ENCODE data around the gene CCDC14. TPM values are rescaled to one million over a fixed set of nuclear protein-coding genes. Genes with fewer than 3 reads are reported as not detected.

CCDC14 gene
- total RNA-seq, 1 experiment from 2014 or later = 23.8 TPM

DNA sequence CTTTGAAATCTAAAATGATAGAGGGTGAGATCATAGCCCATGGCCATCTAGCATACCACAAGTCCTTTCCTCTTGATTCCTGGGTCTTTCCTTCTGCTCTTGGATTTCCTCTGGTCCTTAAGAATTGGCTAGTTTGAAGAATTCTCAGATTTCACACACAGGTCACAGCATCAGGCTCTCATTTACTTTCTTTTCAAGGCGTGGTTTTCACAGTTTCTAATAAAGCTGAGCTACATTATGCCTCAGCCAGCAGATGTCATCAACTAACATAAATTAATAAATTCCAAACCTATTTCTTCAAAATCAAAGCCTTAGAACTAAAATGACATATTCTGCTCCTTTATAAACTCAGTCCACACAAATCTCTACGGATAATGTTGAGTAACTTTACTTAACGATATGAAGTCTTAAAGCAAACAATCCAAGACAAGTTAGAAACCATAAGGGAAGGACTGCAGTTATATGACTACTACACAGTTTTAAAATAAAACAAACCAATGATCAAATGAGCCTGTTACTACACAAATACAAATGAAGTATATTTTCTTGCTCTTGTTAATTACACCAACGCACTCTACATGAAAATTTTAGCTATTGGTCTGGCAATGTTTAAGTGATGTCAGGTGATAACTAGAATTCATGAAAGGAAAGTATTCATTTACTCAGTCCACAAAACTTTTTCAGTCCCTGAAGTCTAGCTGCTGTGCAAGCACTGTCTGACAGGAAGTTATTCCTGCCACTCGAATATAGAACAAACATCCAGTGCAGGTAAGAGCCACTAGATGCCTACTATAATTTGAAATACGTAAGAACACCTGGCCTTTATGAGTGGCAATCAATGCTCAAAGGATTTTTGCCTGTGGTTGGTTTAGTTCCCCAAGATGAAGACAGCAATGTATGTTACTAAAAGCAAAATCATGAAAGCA, 9.2 kb downstream of the CCDC14 start:
- Mint-ChIP-seq H3K27me3 (ENCODE audit: insufficient read depth, unreplicated experiment) (no peaks in the 10 kb centered on the region), H3K9me3 (ENCODE audit: unreplicated experiment) (no peaks in the 10 kb centered on the region), H3K36me3 (ENCODE audit: insufficient read depth, unreplicated experiment) (peaks cover 19% of the 10 kb centered on the region), H3K4me3 (ENCODE audit: unreplicated experiment) (no peak overlapping the region), H3K27ac (ENCODE audit: low read depth, unreplicated experiment) (no peak overlapping the region), H3K4me1 (ENCODE audit: insufficient read depth, unreplicated experiment) (no peaks in the 10 kb centered on the region)
- no peak for DNase-seq (ENCODE audit: unreplicated experiment)
- ChIA-PET POLR2A (interaction anchor here (0.7 to 1.7 kb wide), 2 partner anchors 9 to 428 kb away, joined by 3 to 6 read pairs; partner anchors contain the start of gene CCDC14), CTCF (interaction anchor here (0.6 kb wide), 2 partner anchors 25 to 516 kb away, joined by 3 to 4 read pairs; no protein-coding TSS in a partner anchor)
- no TSS peak for BruUV-seq (replicated peaks)
- intact Hi-C loops (cut with micrococcal nuclease) = no loop called here
- TF ChIP-seq CTCF (IDR thresholded peaks at IDR 0.05; ENCODE audit: unreplicated experiment) = no peak

DNA sequence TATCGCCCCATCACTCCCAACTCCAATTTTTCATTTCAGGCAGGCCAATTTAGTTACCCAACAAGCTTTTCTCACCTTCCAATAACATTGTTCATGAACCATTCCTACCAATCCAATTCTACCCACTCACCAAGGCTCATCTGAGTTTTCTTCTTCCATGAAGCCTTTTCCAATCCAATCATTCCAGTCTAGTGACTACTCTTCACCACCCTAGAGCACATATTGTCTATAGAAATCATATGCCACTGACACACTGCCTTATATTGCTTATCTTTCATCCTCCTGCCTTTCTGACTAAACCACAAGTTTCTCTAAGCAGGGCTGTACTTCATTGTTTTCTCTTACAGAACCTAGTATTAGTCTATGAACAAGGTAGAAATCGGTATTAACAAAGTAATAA, 11.4 kb downstream of the CCDC14 start:
- intact Hi-C loops (cut with micrococcal nuclease) = no loop called here
- H3K27me3 Mint-ChIP-seq (ENCODE audit: insufficient read depth, unreplicated experiment) = no peaks in the 10 kb centered on the region
- BruUV-seq (replicated peaks) = no TSS peak
- no peaks in the 10 kb centered on the region for H3K9me3 Mint-ChIP-seq (ENCODE audit: unreplicated experiment)
- ChIA-PET CTCF (interaction anchor here (0.6 to 0.7 kb wide), 2 partner anchors 12 to 380 kb away, joined by 3 to 4 read pairs; partner anchors contain the start of gene CCDC14), POLR2A (interaction anchor here (1.3 kb wide), 1 partner anchor 10 kb away, joined by 7 read pairs; the partner anchor contains the start of gene CCDC14)
- no peak for TF ChIP-seq CTCF (IDR thresholded peaks at IDR 0.05; ENCODE audit: unreplicated experiment)
- no peak for DNase-seq (ENCODE audit: unreplicated experiment)
- no peak overlapping the region for H3K27ac Mint-ChIP-seq (ENCODE audit: low read depth, unreplicated experiment)
- H3K4me3 Mint-ChIP-seq (ENCODE audit: unreplicated experiment) = no peak overlapping the region
- no peaks in the 10 kb centered on the region for H3K4me1 Mint-ChIP-seq (ENCODE audit: insufficient read depth, unreplicated experiment)
- peaks cover 30% of the 10 kb centered on the region for H3K36me3 Mint-ChIP-seq (ENCODE audit: insufficient read depth, unreplicated experiment)

DNA sequence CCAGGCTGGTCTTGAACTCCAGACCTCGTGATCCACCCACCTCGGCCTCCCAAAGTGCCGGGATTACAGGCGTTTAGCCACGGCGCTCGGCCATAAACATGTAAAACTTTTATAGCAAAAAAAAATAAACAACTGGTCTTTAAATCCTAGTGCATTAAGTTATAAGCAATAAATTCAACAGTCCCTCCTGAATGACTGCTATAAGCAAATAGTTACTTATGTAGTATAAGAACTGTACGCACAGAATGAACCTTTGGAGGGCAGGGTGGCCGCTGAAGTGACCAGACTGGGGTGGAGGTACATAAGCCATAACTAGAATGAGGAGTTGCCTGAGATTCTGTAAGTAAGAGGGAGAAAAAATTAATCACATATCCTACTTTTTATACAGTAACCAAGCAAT, 12.6 kb downstream of the CCDC14 start:
- no peaks in the 10 kb centered on the region for H3K4me1 Mint-ChIP-seq (ENCODE audit: insufficient read depth, unreplicated experiment)
- no peak overlapping the region for H3K27ac Mint-ChIP-seq (ENCODE audit: low read depth, unreplicated experiment)
- no peaks in the 10 kb centered on the region for H3K9me3 Mint-ChIP-seq (ENCODE audit: unreplicated experiment)
- ChIA-PET POLR2A (no interaction called here), CTCF (no interaction called here)
- no peak for TF ChIP-seq CTCF (IDR thresholded peaks at IDR 0.05; ENCODE audit: unreplicated experiment)
- H3K36me3 Mint-ChIP-seq (ENCODE audit: insufficient read depth, unreplicated experiment) = peaks cover 36% of the 10 kb centered on the region
- H3K4me3 Mint-ChIP-seq (ENCODE audit: unreplicated experiment) = no peak overlapping the region
- BruUV-seq (replicated peaks) = no TSS peak
- intact Hi-C loops (cut with micrococcal nuclease) = no loop called here
- no peaks in the 10 kb centered on the region for H3K27me3 Mint-ChIP-seq (ENCODE audit: insufficient read depth, unreplicated experiment)
- no peak for DNase-seq (ENCODE audit: unreplicated experiment)

DNA sequence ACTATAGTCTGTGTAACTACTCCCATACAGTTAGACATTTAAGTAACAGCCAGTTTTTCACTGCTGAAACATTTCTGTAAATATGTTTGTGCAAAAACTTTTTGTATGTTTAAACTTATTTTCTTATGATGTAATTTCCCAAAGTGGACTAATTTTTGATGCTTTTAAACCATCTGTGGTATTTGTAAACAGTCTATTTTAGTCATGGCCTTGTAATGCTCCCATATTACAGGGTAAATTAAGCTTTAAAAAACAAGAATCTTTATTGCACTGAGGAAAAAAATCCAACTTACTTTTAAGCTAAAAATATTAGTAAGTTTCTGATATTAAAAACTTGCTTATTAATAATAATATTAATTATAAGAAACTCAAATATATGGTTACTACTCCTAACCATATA, 13.5 kb downstream of the CCDC14 start:
- DNase-seq (ENCODE audit: unreplicated experiment) = no peak
- BruUV-seq (replicated peaks) = no TSS peak
- Mint-ChIP-seq H3K27ac (ENCODE audit: low read depth, unreplicated experiment) (no peak overlapping the region), H3K27me3 (ENCODE audit: insufficient read depth, unreplicated experiment) (no peaks in the 10 kb centered on the region), H3K9me3 (ENCODE audit: unreplicated experiment) (no peaks in the 10 kb centered on the region), H3K4me3 (ENCODE audit: unreplicated experiment) (no peak overlapping the region), H3K36me3 (ENCODE audit: insufficient read depth, unreplicated experiment) (peaks cover 32% of the 10 kb centered on the region), H3K4me1 (ENCODE audit: insufficient read depth, unreplicated experiment) (no peaks in the 10 kb centered on the region)
- intact Hi-C loops (cut with micrococcal nuclease) = no loop called here
- ChIA-PET CTCF (no interaction called here), POLR2A (interaction anchor here (0.9 to 1.1 kb wide), 2 partner anchors 12 to 13 kb away, joined by 4 to 5 read pairs; partner anchors contain the start of gene CCDC14)
- TF ChIP-seq CTCF (IDR thresholded peaks at IDR 0.05; ENCODE audit: unreplicated experiment) = no peak
